ENCODE measurements around the gene SLC4A1AP. TPM values are rescaled to one million over a fixed set of nuclear protein-coding genes. Genes with fewer than 3 reads are reported as not detected.

The SLC4A1AP gene
- polyA plus RNA-seq, 1 experiment = 15.5 TPM

GRCh38 chr2:27714851-27715291 lies 51.2 kb downstream of the SLC4A1AP start:
- no peaks in the 10 kb centered on the region for H3K9me3 ChIP-seq (ENCODE audit: control insufficient read depth, insufficient read depth, low read length)
- POLR2A ChIA-PET = no interaction called here
- H3K27me3 ChIP-seq (ENCODE audit: control insufficient read depth, insufficient read depth, low read length) = no peaks in the 10 kb centered on the region
- peak overlapping the region; percentile 45 for H3K4me3 ChIP-seq (ENCODE audit: low read depth, low read length)
- H3K27ac ChIP-seq (ENCODE audit: low read depth, low read length) = peak overlapping the region; percentile 57
- no peak for DNase-seq (ENCODE audit: low read depth, low spot score)
- CTCF ChIA-PET = interaction anchor here (1.0 to 1.5 kb wide), 2 partner anchors 8 to 11 kb away, joined by 3 to 6 read pairs; no protein-coding TSS in a partner anchor
- no peak for TF ChIP-seq CTCF (IDR thresholded peaks at IDR 0.05; ENCODE audit: low read depth, low read length)

GRCh38 chr2:27715318-27716210 lies 51.9 kb downstream of the SLC4A1AP start:
- TF ChIP-seq CTCF (IDR thresholded peaks at IDR 0.05; ENCODE audit: low read depth, low read length) = no peak
- POLR2A ChIA-PET = no interaction called here
- no peaks in the 10 kb centered on the region for H3K27me3 ChIP-seq (ENCODE audit: control insufficient read depth, insufficient read depth, low read length)
- DNase-seq (ENCODE audit: low read depth, low spot score) = no peak
- H3K27ac ChIP-seq (ENCODE audit: low read depth, low read length) = peak overlapping the region; percentile 57
- CTCF ChIA-PET = interaction anchor here (1.5 kb wide), 1 partner anchor 8 kb away, joined by 6 read pairs; no protein-coding TSS in a partner anchor
- peak overlapping the region; percentile 45 for H3K4me3 ChIP-seq (ENCODE audit: low read depth, low read length)
- no peaks in the 10 kb centered on the region for H3K9me3 ChIP-seq (ENCODE audit: control insufficient read depth, insufficient read depth, low read length)

- H3K4me3 ChIP-seq (ENCODE audit: low read depth, low read length) = no peak overlapping the region
- no peak for TF ChIP-seq CTCF (IDR thresholded peaks at IDR 0.05; ENCODE audit: low read depth, low read length)
- CTCF ChIA-PET = interaction anchor here (2.1 kb wide), 1 partner anchor 12 kb away, joined by 8 read pairs; no protein-coding TSS in a partner anchor
- no peaks in the 10 kb centered on the region for H3K27me3 ChIP-seq (ENCODE audit: control insufficient read depth, insufficient read depth, low read length)
- DNase-seq (ENCODE audit: low read depth, low spot score) = no peak
- POLR2A ChIA-PET = no interaction called here
- H3K9me3 ChIP-seq (ENCODE audit: control insufficient read depth, insufficient read depth, low read length) = no peaks in the 10 kb centered on the region
- no peak overlapping the region for H3K27ac ChIP-seq (ENCODE audit: low read depth, low read length)
Measured at GRCh38 chr2:27716301-27717069, 52.8 kb downstream of the SLC4A1AP start.

GRCh38 chr2:27717070-27717795 lies 53.5 kb downstream of the SLC4A1AP start:
- ChIA-PET POLR2A (interaction anchor here (0.6 kb wide), 1 partner anchor 35 kb away, joined by 4 read pairs; no protein-coding TSS in a partner anchor), CTCF (interaction anchor here (2.1 kb wide), 1 partner anchor 13 kb away, joined by 8 read pairs; no protein-coding TSS in a partner anchor)
- no peak for TF ChIP-seq CTCF (IDR thresholded peaks at IDR 0.05; ENCODE audit: low read depth, low read length)
- Histone ChIP-seq H3K4me3 (ENCODE audit: low read depth, low read length) (no peak overlapping the region), H3K27ac (ENCODE audit: low read depth, low read length) (no peak overlapping the region), H3K27me3 (ENCODE audit: control insufficient read depth, insufficient read depth, low read length) (no peaks in the 10 kb centered on the region), H3K9me3 (ENCODE audit: control insufficient read depth, insufficient read depth, low read length) (no peaks in the 10 kb centered on the region)
- DNase-seq (ENCODE audit: low read depth, low spot score) = no peak

Measured in AG04450 (cell line).